ENCODE results near the gene CTNNA2.

The CTNNA2 gene

DNA sequence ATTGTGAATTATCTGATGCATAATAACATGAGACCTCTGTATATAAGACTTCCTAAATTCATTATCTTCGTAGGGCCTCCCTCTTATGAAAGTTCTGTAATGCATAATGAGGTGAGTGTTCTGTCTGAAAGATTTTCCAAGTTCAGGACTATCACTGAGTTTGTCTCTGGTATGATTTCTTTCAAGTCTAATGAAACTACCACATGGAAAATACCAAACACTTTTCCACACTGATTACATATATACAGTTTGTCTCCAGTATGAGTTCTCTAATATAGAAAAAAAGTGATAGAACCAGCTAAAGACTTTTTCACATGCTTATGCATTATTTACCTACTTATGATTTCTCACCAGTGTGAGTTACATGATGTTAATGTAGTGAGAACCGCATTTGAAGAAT lies 34.7 kb downstream of the CTNNA2 start:
- TF ChIP-seq, protein P1, sequence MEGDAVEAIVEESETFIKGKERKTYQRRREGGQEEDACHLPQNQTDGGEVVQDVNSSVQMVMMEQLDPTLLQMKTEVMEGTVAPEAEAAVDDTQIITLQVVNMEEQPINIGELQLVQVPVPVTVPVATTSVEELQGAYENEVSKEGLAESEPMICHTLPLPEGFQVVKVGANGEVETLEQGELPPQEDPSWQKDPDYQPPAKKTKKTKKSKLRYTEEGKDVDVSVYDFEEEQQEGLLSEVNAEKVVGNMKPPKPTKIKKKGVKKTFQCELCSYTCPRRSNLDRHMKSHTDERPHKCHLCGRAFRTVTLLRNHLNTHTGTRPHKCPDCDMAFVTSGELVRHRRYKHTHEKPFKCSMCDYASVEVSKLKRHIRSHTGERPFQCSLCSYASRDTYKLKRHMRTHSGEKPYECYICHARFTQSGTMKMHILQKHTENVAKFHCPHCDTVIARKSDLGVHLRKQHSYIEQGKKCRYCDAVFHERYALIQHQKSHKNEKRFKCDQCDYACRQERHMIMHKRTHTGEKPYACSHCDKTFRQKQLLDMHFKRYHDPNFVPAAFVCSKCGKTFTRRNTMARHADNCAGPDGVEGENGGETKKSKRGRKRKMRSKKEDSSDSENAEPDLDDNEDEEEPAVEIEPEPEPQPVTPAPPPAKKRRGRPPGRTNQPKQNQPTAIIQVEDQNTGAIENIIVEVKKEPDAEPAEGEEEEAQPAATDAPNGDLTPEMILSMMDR (IDR thresholded peaks at IDR 0.05; ENCODE audit: borderline replicate concordance, insufficient read depth, low read depth, low read length) = no peak
- H3K4me3 ChIP-seq (ENCODE audit: low read depth, low read length) = no peak overlapping the region

DNA sequence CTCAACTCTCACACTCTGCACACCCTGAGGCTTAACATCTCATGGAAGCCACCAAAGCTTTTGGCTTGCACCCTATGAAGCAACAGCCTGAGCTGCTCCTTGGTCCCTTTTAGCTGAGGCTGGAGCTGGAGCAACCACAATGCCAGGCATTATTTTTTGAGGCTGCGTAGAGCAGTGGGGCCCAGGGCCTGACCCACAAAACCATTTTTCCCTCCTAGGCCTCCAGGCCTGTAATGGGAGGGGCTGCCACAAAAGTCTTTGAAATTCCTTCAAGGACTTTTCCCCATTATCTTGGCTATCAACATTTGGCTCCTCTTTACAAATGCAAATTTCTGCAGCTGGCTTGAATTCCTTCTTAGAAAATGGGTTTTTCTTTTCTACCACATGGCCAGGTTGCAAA lies 39.8 kb downstream of the CTNNA2 start:
- TF ChIP-seq, protein P1 (IDR thresholded peaks at IDR 0.05; ENCODE audit: borderline replicate concordance, insufficient read depth, low read depth, low read length) = no peak
- no peak overlapping the region for H3K4me3 ChIP-seq (ENCODE audit: low read depth, low read length)

- H3K4me3 ChIP-seq (ENCODE audit: low read depth, low read length) = no peak overlapping the region
- TF ChIP-seq, protein P1 (IDR thresholded peaks at IDR 0.05; ENCODE audit: borderline replicate concordance, insufficient read depth, low read depth, low read length) = no peak
These were observed 42.0 kb downstream of the CTNNA2 start for GRCh38 chr2:79554899-79555298.

- TF ChIP-seq, protein P1 (IDR thresholded peaks at IDR 0.05; ENCODE audit: borderline replicate concordance, insufficient read depth, low read depth, low read length) = no peak
- H3K4me3 ChIP-seq (ENCODE audit: low read depth, low read length) = no peak overlapping the region
These were observed 51.2 kb downstream of the CTNNA2 start for GRCh38 chr2:79564065-79564464.

DNA sequence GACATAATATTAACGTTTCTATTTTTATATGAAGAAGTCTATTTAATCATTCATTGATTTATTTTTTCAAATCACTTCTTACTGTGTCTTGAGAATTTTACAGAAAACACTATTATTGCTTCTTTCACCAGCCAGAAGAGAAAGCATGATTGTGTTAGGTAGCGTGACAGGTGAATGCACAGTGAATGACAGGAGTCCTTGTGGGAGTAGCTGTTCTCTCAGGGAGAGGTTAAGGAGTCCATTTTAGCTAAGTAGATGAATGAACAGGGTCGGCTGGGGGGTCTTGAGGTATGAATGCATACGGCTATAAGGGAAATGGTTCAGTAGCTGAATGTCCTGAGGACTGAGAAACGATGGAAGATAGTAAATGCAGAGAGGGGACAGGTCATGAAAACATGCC lies 56.2 kb downstream of the CTNNA2 start:
- no peak overlapping the region for H3K4me3 ChIP-seq (ENCODE audit: low read depth, low read length)
- TF ChIP-seq, protein P1 (IDR thresholded peaks at IDR 0.05; ENCODE audit: borderline replicate concordance, insufficient read depth, low read depth, low read length) = no peak

DNA sequence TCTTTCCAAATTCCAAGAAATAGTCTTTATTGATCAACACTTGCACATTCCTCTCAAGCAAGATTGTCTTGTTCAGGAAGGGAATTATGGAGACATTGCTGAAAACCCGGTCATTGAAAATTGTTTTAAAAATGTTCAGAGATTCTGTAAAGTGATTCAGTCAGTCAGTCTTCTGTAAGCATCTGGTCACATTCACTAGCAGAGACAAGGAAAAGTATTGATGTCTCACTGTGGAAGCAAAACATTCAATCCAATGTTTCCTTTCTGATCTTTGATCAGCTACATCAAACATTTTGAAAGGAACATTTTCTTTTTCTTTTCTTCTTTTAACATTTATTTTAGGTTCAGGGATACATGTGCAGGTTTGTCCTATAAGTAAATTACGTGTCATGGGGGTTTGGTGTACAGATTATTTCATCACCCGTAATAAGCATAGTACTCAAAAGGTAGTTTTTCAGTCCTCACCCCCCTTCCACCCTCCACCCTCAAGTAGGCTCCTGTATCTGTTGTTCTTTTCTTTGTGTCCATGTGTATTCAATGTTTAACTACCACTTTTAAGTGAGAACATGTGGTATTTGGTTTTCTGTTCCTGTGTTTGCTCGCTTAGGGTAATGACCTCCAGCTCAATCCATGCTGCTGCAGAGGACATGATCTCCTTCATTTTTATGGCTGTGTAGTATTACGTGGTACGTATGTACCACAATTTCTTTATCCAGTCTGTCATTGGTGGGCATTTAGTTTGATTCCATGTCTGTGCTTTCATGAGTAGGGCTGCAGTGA lies 61.2 kb downstream of the CTNNA2 start:
- TF ChIP-seq, protein P1 (IDR thresholded peaks at IDR 0.05; ENCODE audit: borderline replicate concordance, insufficient read depth, low read depth, low read length) = no peak
- no peak overlapping the region for H3K4me3 ChIP-seq (ENCODE audit: low read depth, low read length)

DNA sequence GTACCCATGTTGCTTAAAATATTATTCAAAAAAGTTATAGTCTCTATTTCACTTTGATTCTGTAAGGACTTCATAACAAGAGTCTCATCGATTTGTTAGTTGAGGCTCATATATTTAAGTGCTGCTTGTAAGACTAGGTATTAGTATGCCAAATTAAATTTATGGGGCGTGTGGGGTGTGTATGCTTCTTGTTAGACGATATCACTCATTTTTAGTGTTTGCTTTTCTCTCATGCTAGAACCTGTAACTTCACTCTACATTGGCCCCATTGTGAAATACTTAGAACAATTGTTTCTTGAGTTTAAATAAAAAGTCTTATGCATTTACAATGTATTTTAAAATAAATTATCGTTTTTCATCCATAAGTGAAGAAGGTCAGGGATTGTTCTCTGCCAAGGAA lies 63.6 kb downstream of the CTNNA2 start:
- H3K4me3 ChIP-seq (ENCODE audit: low read depth, low read length) = no peak overlapping the region
- TF ChIP-seq, protein P1 (IDR thresholded peaks at IDR 0.05; ENCODE audit: borderline replicate concordance, insufficient read depth, low read depth, low read length) = no peak
